H1 (cell line): ENCODE measurements around the gene HGFAC.

Experiments used
- HDAC6 ChIP-seq: IDR thresholded peaks from one replicate; pipeline ENCODE4 v1.7.1; 2012; ENCODE audit warnings: low read depth, mild to moderate bottlenecking, inconsistent platforms, low read length, moderate library complexity
- KDM5A ChIP-seq: fragments of 200-600 bp; IDR thresholded peaks from 2 replicates; pipeline ENCODE4 v1.7.1; 2012; ENCODE audit warnings: mild to moderate bottlenecking, low read length, inconsistent platforms, mixed read lengths

- no peak for TF ChIP-seq KDM5A
- TF ChIP-seq HDAC6: no peak
Observed at GRCh38 chr4:3436048-3436797, 5.5 kb upstream of the HGFAC start.
